ENCODE results near the gene MAP4K2. TPM values are rescaled to one million over a fixed set of nuclear protein-coding genes. Genes with fewer than 3 reads are reported as not detected.

Gene MAP4K2
- total RNA-seq, 1 donor from 2014 or later: 25.8 TPM

DNA sequence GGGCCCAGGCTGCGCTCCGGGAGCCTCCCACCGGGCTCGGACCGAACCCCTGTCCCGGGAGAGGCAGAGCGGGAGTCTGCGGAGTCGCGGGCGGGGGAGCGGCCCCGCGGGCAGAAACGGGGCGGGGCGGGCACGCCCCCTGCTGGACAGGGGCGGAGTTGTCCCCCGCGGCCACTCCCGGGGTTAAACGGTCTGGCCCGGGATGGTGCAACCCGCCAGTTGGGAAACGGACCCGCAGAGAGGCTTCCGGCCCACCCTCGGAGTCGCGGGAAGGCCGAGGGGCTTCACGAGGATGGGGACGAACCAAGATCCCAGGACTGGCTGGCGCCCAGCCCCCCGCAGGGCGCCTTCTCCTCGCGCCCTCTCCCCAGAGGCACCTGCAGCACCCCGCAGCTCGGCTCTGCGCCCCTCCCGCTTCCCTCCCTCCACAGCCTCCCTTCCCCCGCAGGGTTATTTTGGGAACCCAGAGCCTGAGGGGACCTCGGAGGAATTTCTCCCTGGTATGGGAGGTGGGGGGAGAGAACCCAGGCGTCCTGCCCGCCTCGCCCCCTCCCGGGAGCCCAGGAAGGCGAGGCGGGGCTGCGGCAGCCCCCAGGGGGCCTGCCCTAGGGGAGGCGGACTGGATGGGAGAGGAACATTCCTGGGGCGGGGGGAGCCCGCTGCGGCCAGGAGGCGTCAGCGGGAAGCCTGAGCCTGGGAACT lies 60.0 kb downstream of the MAP4K2 start:
- peak in 1 of 2 experiments; percentile 70 for DNase-seq (ENCODE audit: low spot score in 2 of 2, unreplicated experiment in 2 of 2)
- Mint-ChIP-seq H3K36me3 (no peaks in the 10 kb centered on the region), H3K4me1 (peaks cover 17% of the 10 kb centered on the region), H3K27ac (no peak overlapping the region), H3K4me3 (no peak overlapping the region), H3K9me3 (no peaks in the 10 kb centered on the region), H3K27me3 (ENCODE audit: low read depth) (peaks cover 68% of the 10 kb centered on the region)
- TF ChIP-seq, protein P1, sequence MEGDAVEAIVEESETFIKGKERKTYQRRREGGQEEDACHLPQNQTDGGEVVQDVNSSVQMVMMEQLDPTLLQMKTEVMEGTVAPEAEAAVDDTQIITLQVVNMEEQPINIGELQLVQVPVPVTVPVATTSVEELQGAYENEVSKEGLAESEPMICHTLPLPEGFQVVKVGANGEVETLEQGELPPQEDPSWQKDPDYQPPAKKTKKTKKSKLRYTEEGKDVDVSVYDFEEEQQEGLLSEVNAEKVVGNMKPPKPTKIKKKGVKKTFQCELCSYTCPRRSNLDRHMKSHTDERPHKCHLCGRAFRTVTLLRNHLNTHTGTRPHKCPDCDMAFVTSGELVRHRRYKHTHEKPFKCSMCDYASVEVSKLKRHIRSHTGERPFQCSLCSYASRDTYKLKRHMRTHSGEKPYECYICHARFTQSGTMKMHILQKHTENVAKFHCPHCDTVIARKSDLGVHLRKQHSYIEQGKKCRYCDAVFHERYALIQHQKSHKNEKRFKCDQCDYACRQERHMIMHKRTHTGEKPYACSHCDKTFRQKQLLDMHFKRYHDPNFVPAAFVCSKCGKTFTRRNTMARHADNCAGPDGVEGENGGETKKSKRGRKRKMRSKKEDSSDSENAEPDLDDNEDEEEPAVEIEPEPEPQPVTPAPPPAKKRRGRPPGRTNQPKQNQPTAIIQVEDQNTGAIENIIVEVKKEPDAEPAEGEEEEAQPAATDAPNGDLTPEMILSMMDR (IDR thresholded peaks at IDR 0.05; ENCODE audit: unreplicated experiment): peak; percentile 89

DNA sequence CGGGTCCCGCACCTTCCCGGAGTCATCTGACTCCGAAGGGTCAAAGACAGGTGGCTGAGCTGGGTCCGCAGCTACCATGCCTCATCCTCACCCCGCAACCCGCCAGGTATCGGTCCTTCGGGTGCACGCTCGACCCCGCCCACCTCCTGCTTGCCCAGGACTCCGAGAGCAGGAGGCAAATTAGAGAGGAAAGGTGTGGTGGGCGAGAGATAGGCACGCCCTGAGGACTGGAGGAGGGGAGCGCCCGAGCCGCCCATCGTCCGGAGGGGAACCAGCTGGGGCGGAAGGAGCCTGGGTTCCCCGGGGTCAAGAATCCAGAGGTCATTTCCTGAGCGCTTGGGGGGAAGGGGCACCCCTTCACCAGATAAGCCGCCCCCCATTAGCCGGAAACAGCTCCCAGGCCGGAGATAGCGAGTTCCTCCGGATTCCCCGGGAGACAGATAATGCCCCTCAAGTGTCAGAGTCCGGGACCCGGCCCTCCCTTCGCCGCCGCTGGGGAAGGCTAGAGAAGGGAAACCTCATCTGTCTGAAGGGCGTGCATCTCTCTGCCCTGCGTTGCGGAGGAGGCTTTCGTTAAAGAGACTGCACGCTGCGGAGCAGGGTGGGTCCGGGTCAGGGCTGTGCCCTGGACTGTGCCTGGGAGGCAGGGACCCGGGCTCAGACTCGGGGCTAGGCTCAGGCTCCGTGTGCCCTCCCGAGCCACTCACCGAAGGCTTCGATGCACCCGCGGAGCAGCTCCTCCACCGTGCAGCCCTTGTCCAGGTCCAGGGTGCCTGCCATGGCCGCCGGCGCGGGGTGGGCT lies 60.7 kb downstream of the MAP4K2 start:
- no peak overlapping the region for H3K27ac Mint-ChIP-seq
- peaks cover 16% of the 10 kb centered on the region for H3K4me1 Mint-ChIP-seq
- H3K4me3 Mint-ChIP-seq: peak overlapping the region; percentile 31
- peaks cover 73% of the 10 kb centered on the region for H3K27me3 Mint-ChIP-seq (ENCODE audit: low read depth)
- no peaks in the 10 kb centered on the region for H3K9me3 Mint-ChIP-seq
- no peaks in the 10 kb centered on the region for H3K36me3 Mint-ChIP-seq
- TF ChIP-seq, protein P1 (IDR thresholded peaks at IDR 0.05; ENCODE audit: unreplicated experiment): no peak
- no peak for DNase-seq (ENCODE audit: low spot score in 2 of 2, unreplicated experiment in 2 of 2)

DNA sequence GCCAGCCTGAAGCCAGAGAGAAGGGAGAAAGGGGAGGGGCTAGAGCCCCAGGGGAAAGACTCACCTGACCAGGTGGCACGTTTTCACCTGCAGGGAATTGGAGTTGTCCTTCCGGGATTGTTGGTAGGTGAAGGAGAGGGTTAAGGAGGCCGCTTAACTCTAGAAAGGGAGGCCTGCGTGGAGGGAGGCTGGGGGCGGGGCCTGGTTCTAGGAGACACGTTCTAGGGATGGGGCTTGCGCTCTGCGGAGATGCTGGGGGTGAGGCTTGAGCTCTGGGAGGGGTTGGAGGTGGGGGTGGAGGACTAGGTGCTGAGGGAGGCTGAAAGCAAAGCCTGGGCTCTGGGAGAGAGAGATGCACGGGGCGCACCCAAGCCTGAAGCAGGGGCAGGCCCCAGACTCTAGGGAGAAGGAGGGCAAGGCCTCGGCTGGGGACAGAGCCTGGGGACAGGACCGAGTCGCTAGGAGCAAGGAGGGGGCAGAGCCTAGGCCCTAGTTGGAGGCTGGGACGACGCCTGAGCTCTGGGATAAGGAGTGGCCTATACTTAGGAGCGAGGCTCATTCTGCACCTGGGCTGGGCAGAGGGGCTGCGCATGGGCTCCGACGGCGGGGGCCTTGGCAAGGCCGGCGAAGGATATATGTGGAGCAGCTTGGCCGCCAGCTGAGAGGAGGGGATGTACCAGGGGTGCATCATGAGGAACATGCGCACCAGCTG lies 61.5 kb downstream of the MAP4K2 start:
- TF ChIP-seq, protein P1 (IDR thresholded peaks at IDR 0.05; ENCODE audit: unreplicated experiment): no peak
- H3K36me3 Mint-ChIP-seq: no peaks in the 10 kb centered on the region
- peaks cover 75% of the 10 kb centered on the region for H3K27me3 Mint-ChIP-seq (ENCODE audit: low read depth)
- no peak for DNase-seq (ENCODE audit: low spot score in 2 of 2, unreplicated experiment in 2 of 2)
- no peaks in the 10 kb centered on the region for H3K9me3 Mint-ChIP-seq
- H3K4me3 Mint-ChIP-seq: peak overlapping the region; percentile 31
- H3K4me1 Mint-ChIP-seq: peaks cover 16% of the 10 kb centered on the region
- no peak overlapping the region for H3K27ac Mint-ChIP-seq

DNA sequence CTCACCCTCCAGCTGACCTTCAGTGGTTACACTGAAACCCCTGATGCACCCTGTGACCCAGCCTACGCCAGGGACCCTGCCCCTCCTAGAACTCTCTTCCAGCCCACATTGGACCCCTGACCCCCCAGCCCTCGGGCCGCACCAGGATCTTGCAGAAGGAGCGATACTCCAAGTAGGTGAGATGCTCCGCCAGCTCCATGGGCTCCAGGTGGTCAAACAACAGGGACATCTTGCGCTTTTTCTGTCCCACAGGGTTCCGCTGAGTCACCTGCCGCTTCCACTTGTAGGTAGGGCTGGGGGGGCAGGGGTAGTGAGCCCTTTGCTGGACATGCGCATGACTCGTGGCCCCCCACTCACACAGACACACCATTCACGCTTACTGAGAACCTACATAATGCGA lies 63.1 kb downstream of the MAP4K2 start:
- TF ChIP-seq, protein P1 (IDR thresholded peaks at IDR 0.05; ENCODE audit: unreplicated experiment): no peak
- H3K27ac Mint-ChIP-seq: no peak overlapping the region

DNA sequence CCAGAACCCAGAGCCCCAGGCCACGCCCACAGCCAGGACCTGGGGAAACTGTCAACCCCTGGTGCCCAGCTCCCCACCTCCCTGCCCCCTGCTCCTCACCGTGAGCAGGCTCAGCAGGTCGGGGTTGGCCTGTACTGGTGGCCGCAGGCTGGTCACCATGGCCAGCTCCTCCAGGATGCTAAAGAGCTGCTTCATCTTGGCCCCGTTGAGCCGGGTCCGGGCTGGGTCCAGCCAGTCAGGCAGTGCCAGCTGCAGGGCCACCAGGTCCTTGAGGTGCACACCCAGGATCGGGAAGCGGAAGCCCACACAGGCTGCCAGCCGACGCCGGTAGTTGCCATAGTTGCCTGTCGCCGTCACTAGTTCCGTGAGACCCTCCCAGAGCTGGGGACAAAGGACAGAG lies 66.4 kb downstream of the MAP4K2 start:
- H3K4me1 Mint-ChIP-seq: no peaks in the 10 kb centered on the region
- H3K27me3 Mint-ChIP-seq (ENCODE audit: low read depth): peaks cover 62% of the 10 kb centered on the region
- H3K27ac Mint-ChIP-seq: no peak overlapping the region
- H3K36me3 Mint-ChIP-seq: no peaks in the 10 kb centered on the region
- H3K9me3 Mint-ChIP-seq: no peaks in the 10 kb centered on the region
- no peak overlapping the region for H3K4me3 Mint-ChIP-seq
- TF ChIP-seq, protein P1 (IDR thresholded peaks at IDR 0.05; ENCODE audit: unreplicated experiment): no peak
- no peak for DNase-seq (ENCODE audit: low spot score in 2 of 2, unreplicated experiment in 2 of 2)

More for the DNA sequence above, 63.1 kb downstream of the MAP4K2 start:
- no peaks in the 10 kb centered on the region for H3K9me3 Mint-ChIP-seq
- no peak overlapping the region for H3K4me3 Mint-ChIP-seq
- H3K36me3 Mint-ChIP-seq: no peaks in the 10 kb centered on the region
- peaks cover 71% of the 10 kb centered on the region for H3K27me3 Mint-ChIP-seq (ENCODE audit: low read depth)
- H3K4me1 Mint-ChIP-seq: peaks cover 13% of the 10 kb centered on the region
- DNase-seq (ENCODE audit: low spot score in 2 of 2, unreplicated experiment in 2 of 2): no peak

Data from mesothelial cell of epicardium (in vitro differentiated cells).